Esophagus squamous epithelium (tissue), 5 donors: Measurements from ENCODE around the gene GULP1. TPM values are rescaled to one million over a fixed set of nuclear protein-coding genes. Genes with fewer than 3 reads are reported as not detected.

ENCODE experiments used
- DNase-seq: peaks from one replicate; lab custom pipeline; 2025; lab: John Stamatoyannopoulos, UW
- H3K27ac ChIP-seq, 4 donors: fragments of 200-600 bp; sonication (generic); one replicate each; pipeline ENCODE4 v1.5.1; 2016 to 2019; ENCODE audit warnings: mild to moderate bottlenecking in 1 of 4
- H3K27me3 ChIP-seq, 4 donors: fragments of 200-600 bp; sonication (generic); 1 replicate in 3 of 4; 2 replicates in 1 of 4; pipeline versions ENCODE4 v1.5.1 to v1.6.0; 2017 to 2021; ENCODE audit warnings: antibody characterized with exemption in 1 of 4
- H3K36me3 ChIP-seq, 3 donors: fragments of 200-600 bp; sonication (generic); one replicate each; pipeline ENCODE4 v1.5.1; 2016 to 2019
- H3K4me1 ChIP-seq, 3 donors: fragments of 200-600 bp; sonication (generic); one replicate each; pipeline ENCODE4 v1.5.1; 2017 to 2019
- H3K4me3 ChIP-seq, 4 donors: fragments of 200-600 bp; sonication (generic); 1 replicate in 3 of 4; 2 replicates in 1 of 4; pipeline ENCODE4 v1.5.1; 2016 to 2019; ENCODE audit warnings: mild to moderate bottlenecking in 2 of 4, moderate library complexity in 1 of 4
- H3K9me3 ChIP-seq, 3 donors: fragments of 200-600 bp; sonication (generic); one replicate each; pipeline ENCODE4 v1.5.1; 2016 to 2019
- CTCF ChIP-seq, 6 experiments: fragments of 450-650 bp in 4 of 6; fragments of 200-600 bp in 2 of 6; sonication (generic) in 2 of 6; IDR thresholded peaks; one replicate each; pipeline ENCODE4 v1.5.1; 2016 to 2019; ENCODE audit warnings: antibody characterized with exemption in 6 of 6, mild to moderate bottlenecking in 4 of 6, moderate library complexity in 4 of 6
- POLR2A ChIP-seq, 4 donors: fragments of 450-650 bp; IDR thresholded peaks; one replicate each; pipeline ENCODE4 v1.6.1; 2017; ENCODE audit warnings: antibody characterized with exemption in 4 of 4, mild to moderate bottlenecking in 4 of 4, moderate library complexity in 3 of 4
- WGBS, 2 donors: methylation state at CpG; one replicate each; pipeline ENCODE4 v1.1.5; 2018; 5-methylcytosine and 5-hydroxymethylcytosine counted together
- intact Hi-C: fragments of 100-400 bp; cut with DNase I; formaldehyde crosslinking; loops from one replicate; pipeline ENCODE4 v1.15.0; 2022
- total RNA-seq, 4 donors: library from RNA; depleted of rRNA; stranded (reverse); fragments of >200 nt; gene quantifications; one replicate each; pipeline ENCODE4 v1.1.0, GENCODE V29; 2016
- donor health status: DM: yes; HTN: yes; CAD: no.

GULP1 gene
- total RNA-seq, 4 donors from 2014 or later = 10.4 to 39.3 (median 24.2) TPM

- H3K36me3 ChIP-seq = no peaks in the 10 kb centered on the region
- no peak overlapping the region for H3K27ac ChIP-seq
- no peak for DNase-seq
- WGBS, 2 donors = 75 to 84% methylated on average over 3 of the region's 3 CpGs
- H3K4me3 ChIP-seq = no peak overlapping the region
- intact Hi-C loops = no loop called here
- TF ChIP-seq CTCF (IDR thresholded peaks at IDR 0.05) (no peak), POLR2A (IDR thresholded peaks at IDR 0.05) (no peak)
- no peaks in the 10 kb centered on the region for H3K4me1 ChIP-seq
- no peaks in the 10 kb centered on the region for H3K27me3 ChIP-seq
- no peaks in the 10 kb centered on the region for H3K9me3 ChIP-seq
Observed at GRCh38 chr2:188444106-188444835, 152.6 kb downstream of the GULP1 start.

- DNase-seq = no peak
- H3K27me3 ChIP-seq = no peaks in the 10 kb centered on the region
- peaks cover 0 to 11% (median 0%) of the 10 kb centered on the region in 3 donors for H3K4me1 ChIP-seq
- H3K36me3 ChIP-seq = no peaks in the 10 kb centered on the region
- no peak overlapping the region for H3K27ac ChIP-seq
- H3K9me3 ChIP-seq = no peaks in the 10 kb centered on the region
- H3K4me3 ChIP-seq = no peak overlapping the region
- 79 to 83% methylated on average over 1 of the region's 1 CpG for WGBS, 2 donors
- TF ChIP-seq CTCF (IDR thresholded peaks at IDR 0.05) (no peak), POLR2A (IDR thresholded peaks at IDR 0.05) (no peak)
- intact Hi-C loops = no loop called here
Observed at GRCh38 chr2:188449561-188449960, 157.9 kb downstream of the GULP1 start.

- intact Hi-C loops = no loop called here
- no peak for TF ChIP-seq CTCF (IDR thresholded peaks at IDR 0.05)
- no peak for TF ChIP-seq POLR2A (IDR thresholded peaks at IDR 0.05)
Observed at GRCh38 chr2:188449971-188450370, 158.3 kb downstream of the GULP1 start.

GRCh38 chr2:188450732-188451483 is 159.2 kb downstream of the GULP1 start:
- H3K27me3 ChIP-seq = no peaks in the 10 kb centered on the region
- WGBS, 2 donors = 57 to 78% methylated on average over 2 of the region's 2 CpGs
- H3K36me3 ChIP-seq = no peaks in the 10 kb centered on the region
- no peak overlapping the region for H3K4me3 ChIP-seq
- no peak for DNase-seq
- no peak overlapping the region for H3K27ac ChIP-seq
- intact Hi-C loops = no loop called here
- TF ChIP-seq CTCF (IDR thresholded peaks at IDR 0.05) (no peak), POLR2A (IDR thresholded peaks at IDR 0.05) (no peak)
- H3K4me1 ChIP-seq = peaks cover 0 to 11% (median 0%) of the 10 kb centered on the region in 3 donors
- H3K9me3 ChIP-seq = peaks cover 0 to under 1% (median 0%) of the 10 kb centered on the region in 3 donors

More at GRCh38 chr2:188449971-188450370, 158.3 kb downstream of the GULP1 start:
- Histone ChIP-seq H3K4me3 (no peak overlapping the region), H3K9me3 (no peaks in the 10 kb centered on the region), H3K27me3 (no peaks in the 10 kb centered on the region), H3K36me3 (no peaks in the 10 kb centered on the region), H3K4me1 (peaks cover 0 to 11% (median 0%) of the 10 kb centered on the region in 3 donors), H3K27ac (no peak overlapping the region)
- DNase-seq = no peak

- TF ChIP-seq CTCF (IDR thresholded peaks at IDR 0.05) (no peak), POLR2A (IDR thresholded peaks at IDR 0.05) (no peak)
- intact Hi-C loops = no loop called here
- WGBS, 2 donors = 66 to 67% methylated on average over 1 of the region's 1 CpG
- DNase-seq = no peak
- Histone ChIP-seq H3K4me1 (peaks cover 0 to 11% (median 0%) of the 10 kb centered on the region in 3 donors), H3K36me3 (no peaks in the 10 kb centered on the region), H3K9me3 (peaks cover 0 to 4% (median 0%) of the 10 kb centered on the region in 3 donors), H3K27ac (no peak overlapping the region), H3K4me3 (no peak overlapping the region), H3K27me3 (no peaks in the 10 kb centered on the region)
Observed at GRCh38 chr2:188452084-188452483, 160.4 kb downstream of the GULP1 start.
